ENCODE measurements around the gene LRRC14B.

DNA sequence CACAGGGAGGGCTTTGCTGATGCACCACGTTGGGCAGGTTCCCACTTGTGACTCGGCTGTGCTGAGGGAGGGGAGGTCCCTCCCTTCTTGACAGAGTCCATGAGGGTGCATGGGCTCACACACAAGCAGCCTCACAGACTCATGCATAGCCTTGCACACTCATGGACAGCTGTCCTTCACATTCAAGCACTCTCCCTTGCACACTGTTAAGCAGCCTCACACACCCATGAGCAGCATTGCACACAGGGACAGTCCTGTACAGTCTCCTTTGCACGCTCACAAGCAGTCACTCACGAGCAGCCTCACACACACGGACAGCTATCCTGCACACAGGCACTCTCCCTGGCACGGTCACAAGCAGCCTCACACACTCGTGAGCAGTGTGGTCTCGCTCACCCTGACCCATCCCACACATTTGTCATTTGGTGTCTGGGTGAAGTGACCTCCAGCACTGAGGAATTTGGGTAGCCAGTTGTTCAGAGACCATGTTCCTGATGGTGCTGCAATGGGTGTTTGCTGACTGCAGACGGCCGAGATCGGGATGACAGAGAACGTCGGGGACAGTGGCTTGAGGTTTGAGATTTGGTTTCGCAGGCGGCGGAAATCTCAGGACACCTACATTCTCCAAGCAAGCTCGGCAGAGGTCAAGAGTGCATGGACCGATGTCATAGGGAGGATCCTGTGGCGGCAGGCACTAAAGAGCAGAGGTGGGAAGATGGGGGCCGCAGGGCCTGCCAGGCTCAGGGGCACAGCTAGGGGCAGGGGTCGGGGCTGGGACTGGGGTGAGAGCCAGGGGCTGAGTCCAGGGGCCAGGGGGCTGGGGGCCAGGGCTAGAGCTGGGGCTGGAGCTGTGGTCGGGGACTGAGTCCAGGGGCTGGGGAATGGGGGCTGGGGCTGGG, 17.7 kb upstream of the LRRC14B start:
- no peak for TF ChIP-seq POLR2A (IDR thresholded peaks at IDR 0.05; ENCODE audit: low read depth, low read length)
- TF ChIP-seq POLR2AphosphoS5 (IDR thresholded peaks at IDR 0.05; ENCODE audit: low read depth, low read length), result no peak
- TF ChIP-seq TAF1 (IDR thresholded peaks at IDR 0.05; ENCODE audit: low read depth, low read length), result no peak
- no peak for TF ChIP-seq POU2F2 (IDR thresholded peaks at IDR 0.05; ENCODE audit: low read depth, low read length)
- no peak for TF ChIP-seq SPI1 (IDR thresholded peaks at IDR 0.05; ENCODE audit: low read depth, low read length)
